Stimulated activated CD4-positive, alpha-beta T cell treated with anti-CD3 and anti-CD28 coated beads, Interleukin-4, amount 100 ng/mL, for 24 hours (primary cell): ENCODE data around the gene CCDC57.

Source experiments
- DNase-seq: peaks from one replicate; pipeline ENCODE4 v3.0.0-alpha.2; 2020

The CCDC57 gene

GRCh38 chr17:82118815-82119380, 93.7 kb downstream of the CCDC57 start:
- no peak for DNase-seq

GRCh38 chr17:82118168-82118814, 94.4 kb downstream of the CCDC57 start:
- no peak for DNase-seq

- no peak for DNase-seq
Measured at GRCh38 chr17:82117139-82118090, 95.2 kb downstream of the CCDC57 start.

- DNase-seq = no peak
Measured at GRCh38 chr17:82116246-82116645, 96.4 kb downstream of the CCDC57 start.

GRCh38 chr17:82114872-82115271, 97.8 kb downstream of the CCDC57 start:
- DNase-seq = no peak

GRCh38 chr17:82114447-82114846, 98.2 kb downstream of the CCDC57 start:
- no peak for DNase-seq

- DNase-seq = no peak
Measured at GRCh38 chr17:82113941-82114340, 98.7 kb downstream of the CCDC57 start.

- no peak for DNase-seq
Measured at GRCh38 chr17:82113422-82113821, 99.2 kb downstream of the CCDC57 start.

- no peak for DNase-seq
Measured at GRCh38 chr17:82112914-82113311, 99.7 kb downstream of the CCDC57 start.

- no peak for DNase-seq
Measured at GRCh38 chr17:82112181-82112913, 100.3 kb downstream of the CCDC57 start.

- no peak for DNase-seq
Measured at GRCh38 chr17:82110298-82110697, 102.3 kb downstream of the CCDC57 start.

- no peak for DNase-seq
Measured at GRCh38 chr17:82108961-82109475, 103.6 kb downstream of the CCDC57 start.

- DNase-seq = no peak
Measured at GRCh38 chr17:82108496-82108945, 104.1 kb downstream of the CCDC57 start.

GRCh38 chr17:82108038-82108437, 104.6 kb downstream of the CCDC57 start:
- DNase-seq = no peak

GRCh38 chr17:82107341-82107860, 105.2 kb downstream of the CCDC57 start:
- DNase-seq = no peak

GRCh38 chr17:82106688-82107305, 105.8 kb downstream of the CCDC57 start:
- DNase-seq = no peak

- DNase-seq = peak; percentile 66
Measured at GRCh38 chr17:82105882-82106687, 106.6 kb downstream of the CCDC57 start.

- no peak for DNase-seq
Measured at GRCh38 chr17:82105417-82105881, 107.2 kb downstream of the CCDC57 start.

GRCh38 chr17:82104797-82105416, 107.7 kb downstream of the CCDC57 start:
- no peak for DNase-seq
